Liver (tissue), 9 donors: Measurements from ENCODE around the gene VSX2. TPM values are rescaled to one million over a fixed set of nuclear protein-coding genes. Genes with fewer than 3 reads are reported as not detected.

ENCODE experiments used
- DNase-seq: peaks from one replicate; pipeline ENCODE4 v3.0.0-alpha.2; 2017; ENCODE audit warnings: low spot score
- H3K27ac ChIP-seq, 2 donors: one replicate each; pipeline ENCODE4 v1.7.0; 2013; ENCODE audit warnings: inconsistent platforms in 2 of 2, low read length in 2 of 2, control low read depth in 1 of 2, low read depth in 1 of 2, mild to moderate bottlenecking in 1 of 2
- H3K27me3 ChIP-seq, 4 donors: one replicate each; pipeline versions ENCODE4 v1.6.1 to v1.7.0; 2013; ENCODE audit warnings: low read length in 3 of 4, inconsistent platforms in 1 of 4, mild to moderate bottlenecking in 1 of 4, moderate library complexity in 1 of 4; ENCODE audit not compliant: control insufficient read depth in 4 of 4, insufficient read depth in 4 of 4
- H3K36me3 ChIP-seq, 4 donors: one replicate each; pipeline versions ENCODE4 v1.6.1 to v1.7.0; 2013; ENCODE audit warnings: low read length in 3 of 4, mild to moderate bottlenecking in 3 of 4, low read depth in 1 of 4, moderate library complexity in 1 of 4; ENCODE audit not compliant: control insufficient read depth in 4 of 4, insufficient read depth in 3 of 4
- H3K4me1 ChIP-seq, 4 donors: one replicate each; pipeline versions ENCODE4 v1.6.1 to v1.7.0; 2013; ENCODE audit warnings: low read length in 3 of 4, mild to moderate bottlenecking in 3 of 4, moderate library complexity in 1 of 4; ENCODE audit not compliant: control insufficient read depth in 4 of 4, insufficient read depth in 4 of 4
- H3K4me3 ChIP-seq, 3 donors: one replicate each; pipeline versions ENCODE4 v1.6.1 to v1.7.0; 2013; ENCODE audit warnings: low read length in 3 of 3, control low read depth in 1 of 3, low read depth in 1 of 3, mild to moderate bottlenecking in 1 of 3
- H3K9ac ChIP-seq, 2 donors: one replicate each; pipeline ENCODE4 v1.7.0; 2013; ENCODE audit warnings: low read length in 2 of 2, mild to moderate bottlenecking in 2 of 2, moderate library complexity in 2 of 2, control low read depth in 1 of 2, low read depth in 1 of 2
- H3K9me3 ChIP-seq, 4 donors: one replicate each; pipeline versions ENCODE4 v1.6.1 to v1.7.0; 2013; ENCODE audit warnings: low read length in 3 of 4; ENCODE audit not compliant: control insufficient read depth in 4 of 4
- ATF3 ChIP-seq: IDR thresholded peaks from 2 replicates; pipeline ENCODE4 v1.6.1; 2016; ENCODE audit warnings: antibody characterized with exemption
- CTCF ChIP-seq: fragments of 150-350 bp; IDR thresholded peaks from 2 replicates; pipeline ENCODE4 v1.5.1; 2017; ENCODE audit warnings: improper control_type of control experiment, low read depth, low read length; ENCODE audit not compliant: missing input control
- EGR1 ChIP-seq, 2 donors: IDR thresholded peaks; 2 replicates each; pipeline ENCODE4 v1.6.1; 2016 to 2018; ENCODE audit warnings: antibody characterized with exemption in 2 of 2, low read depth in 2 of 2
- FOXA1 ChIP-seq: IDR thresholded peaks from 2 replicates; pipeline ENCODE4 v1.6.1; 2016; ENCODE audit warnings: antibody characterized with exemption
- FOXA2 ChIP-seq: IDR thresholded peaks from 2 replicates; pipeline ENCODE4 v1.6.1; 2016; ENCODE audit warnings: antibody characterized with exemption
- GABPA ChIP-seq, 2 donors: IDR thresholded peaks in 1 of 2; conservative IDR thresholded peaks in 1 of 2; 2 replicates each; pipeline ENCODE4 v1.6.1; 2016; ENCODE audit warnings: antibody characterized with exemption in 2 of 2, mild to moderate bottlenecking in 1 of 2, moderate library complexity in 1 of 2
- HNF4A ChIP-seq, 2 donors: conservative IDR thresholded peaks; 2 replicates each; pipeline ENCODE4 v1.6.1; 2016; ENCODE audit warnings: antibody characterized with exemption in 2 of 2, mild to moderate bottlenecking in 2 of 2
- HNF4G ChIP-seq: IDR thresholded peaks from 2 replicates; pipeline ENCODE4 v1.6.1; 2016; ENCODE audit warnings: antibody characterized with exemption
- JUND ChIP-seq, 2 donors: IDR thresholded peaks; 2 replicates each; pipeline ENCODE4 v1.6.1; 2016; ENCODE audit warnings: antibody characterized with exemption in 2 of 2
- MAX ChIP-seq: IDR thresholded peaks from 2 replicates; pipeline ENCODE4 v1.6.1; 2016; ENCODE audit warnings: antibody characterized with exemption
- NR2F2 ChIP-seq: IDR thresholded peaks from 2 replicates; pipeline ENCODE4 v1.6.1; 2016; ENCODE audit warnings: antibody characterized with exemption
- RAD21 ChIP-seq, 2 donors: IDR thresholded peaks; 2 replicates each; pipeline ENCODE4 v1.6.1; 2016; ENCODE audit warnings: antibody characterized with exemption in 2 of 2, mild to moderate bottlenecking in 2 of 2
- REST ChIP-seq: IDR thresholded peaks from 2 replicates; pipeline ENCODE4 v1.6.1; 2016; ENCODE audit warnings: antibody characterized with exemption, mild to moderate bottlenecking
- RXRA ChIP-seq, 2 donors: IDR thresholded peaks; 2 replicates each; pipeline ENCODE4 v1.6.1; 2017 to 2018; ENCODE audit warnings: antibody characterized with exemption in 2 of 2, mild to moderate bottlenecking in 1 of 2
- SP1 ChIP-seq: IDR thresholded peaks from 2 replicates; pipeline ENCODE4 v1.6.1; 2018; ENCODE audit warnings: antibody characterized with exemption, mild to moderate bottlenecking
- TAF1 ChIP-seq: conservative IDR thresholded peaks from 2 replicates; pipeline ENCODE4 v1.6.1; 2016; ENCODE audit warnings: antibody characterized with exemption, mild to moderate bottlenecking
- YY1 ChIP-seq: IDR thresholded peaks from 2 replicates; pipeline ENCODE4 v1.6.1; 2016; ENCODE audit warnings: antibody characterized with exemption, mild to moderate bottlenecking
- ZBTB33 ChIP-seq: IDR thresholded peaks from 2 replicates; pipeline ENCODE4 v1.6.1; 2016; ENCODE audit warnings: antibody characterized with exemption
- WGBS: extraction: QIAGEN DNeasy Blood & Tissue Kit; methylation state at CpG from one replicate; pipeline ENCODE4 v1.1.7; 2013; 5-methylcytosine and 5-hydroxymethylcytosine counted together
- polyA plus RNA-seq, 2 donors: library from polyadenylated mRNA; stranded (reverse) in 1 of 2; unstranded in 1 of 2; fragments of 200-250 nt in 1 of 2; fragments of >200 nt in 1 of 2; fragmentation: Nextera tagmentation in 1 of 2; extraction: Ambion mirVana in 1 of 2; gene quantifications; one replicate each; pipeline versions ENCODE4 v1.2.1 to v1.2.3, GENCODE V29; 2013 to 2015
- total RNA-seq, 2 donors: library from RNA; depleted of rRNA; stranded (reverse); fragments of >200 nt; gene quantifications; one replicate each; pipeline ENCODE4 v1.2.3, GENCODE V29; 2014
- donor health status: healthy.
- donor health status: healthy.
- donor health status: healthy.
- donor health status: healthy.
- donor health status: healthy.

Gene VSX2
- total and polyA plus RNA-seq, 4 donors = not detected

GRCh38 chr14:74302634-74303569 lies 63.7 kb downstream of the VSX2 start, which contains the start of gene ABCD4:
ABCD4 (minus strand) TSS chr14:74302934; CDS start chr14:74302912, 22 bp downstream.
- no peaks in the 10 kb centered on the region for H3K9me3 ChIP-seq
- H3K27me3 ChIP-seq = no peaks in the 10 kb centered on the region
- DNase-seq = peak; percentile 94
- H3K4me3 ChIP-seq = peak within 1 kb of the TSS; percentile 82 to 92 (median 88)
- H3K4me1 ChIP-seq = peaks cover 3 to 10% (median 7%) of the 10 kb centered on the region in 4 donors
- TF ChIP-seq HNF4A (conservative IDR thresholded peaks at IDR 0.05) (peak; percentile 81 to 93), RXRA (IDR thresholded peaks at IDR 0.05) (peak; percentile 83 to 96), NR2F2 (peak; percentile 80), RAD21 (IDR thresholded peaks at IDR 0.05) (peak in 1 of 2 donors; percentile 23), SP1 (peak; percentile 67), GABPA (IDR thresholded peaks at IDR 0.05 in 1 of 2, conservative IDR thresholded peaks at IDR 0.05 in 1 of 2) (peak; percentile 50 to 86), HNF4G (peak; percentile 80), FOXA2 (no peak), MAX (peak; percentile 60), JUND (IDR thresholded peaks at IDR 0.05) (peak; percentile 71 to 85), ATF3 (peak; percentile 24), CTCF (peak; percentile 20), YY1 (peak; percentile 78), TAF1 (peak; percentile 96), REST (peak; percentile 95), FOXA1 (no peak), EGR1 (IDR thresholded peaks at IDR 0.05; ENCODE audit: low read depth in 2 of 2) (peak in 1 of 2 donors; percentile 58), ZBTB33 (peak; percentile 74)
- peak within 1 kb of the TSS; percentile 68 to 90 for H3K27ac ChIP-seq
- peaks cover 0 to 10% (median 5%) of the 10 kb centered on the region in 4 donors for H3K36me3 ChIP-seq
- 12% methylated on average over 61 of the region's 61 CpGs for WGBS
- H3K9ac ChIP-seq = peak within 1 kb of the TSS; percentile 75 to 95
